Stomach (tissue), 9 donors: ENCODE results near the gene DUSP6. TPM values are rescaled to one million over a fixed set of nuclear protein-coding genes. Genes with fewer than 3 reads are reported as not detected.
"Not testable (repeated sequence)": the region's sequence is repeated elsewhere in the genome, so short reads cannot be mapped to it uniquely, and the experiment has no call there.

Source experiments
- DNase-seq, 2 donors: peaks; one replicate each; pipeline versions ENCODE4 v3.0.0 to v3.0.0-alpha.2; 2013 to 2019
- H3K27ac ChIP-seq, 5 donors: fragments of 200-600 bp in 4 of 5; sonication (generic) in 4 of 5; one replicate each; pipeline ENCODE4 v1.5.1; 2013 to 2019; ENCODE audit warnings: mild to moderate bottlenecking in 1 of 5, moderate library complexity in 1 of 5
- H3K27me3 ChIP-seq, 3 donors: fragments of 200-600 bp; sonication (generic); one replicate each; pipeline ENCODE4 v1.5.1; 2017 to 2019; ENCODE audit warnings: mixed run types in 1 of 3
- H3K36me3 ChIP-seq, 4 donors: fragments of 200-600 bp; sonication (generic); 1 replicate in 3 of 4; 2 replicates in 1 of 4; pipeline ENCODE4 v1.5.1; 2016 to 2019
- H3K4me1 ChIP-seq, 4 donors: fragments of 200-600 bp; sonication (generic); one replicate each; pipeline ENCODE4 v1.5.1; 2016 to 2019
- H3K4me3 ChIP-seq, 4 donors: fragments of 200-600 bp; sonication (generic) in 3 of 4; one replicate each; pipeline ENCODE4 v1.5.1; 2016 to 2019; ENCODE audit warnings: mild to moderate bottlenecking in 1 of 4
- H3K9me3 ChIP-seq, 4 donors: fragments of 200-600 bp; sonication (generic); one replicate each; pipeline ENCODE4 v1.5.1; 2016 to 2019
- CTCF ChIP-seq, 7 experiments: fragments of 450-650 bp in 4 of 7; fragments of 200-600 bp in 3 of 7; sonication (generic) in 3 of 7; IDR thresholded peaks; one replicate each; pipeline ENCODE4 v1.5.1; 2016 to 2019; ENCODE audit warnings: antibody characterized with exemption in 7 of 7, control low read depth in 2 of 7, mild to moderate bottlenecking in 1 of 7
- EP300 ChIP-seq: sonication (generic); formaldehyde crosslinking; IDR thresholded peaks from one replicate; pipeline ENCODE4 v1.6.1; 2017; ENCODE audit warnings: antibody characterized with exemption
- POLR2A ChIP-seq, 4 donors: fragments of 450-650 bp; IDR thresholded peaks; one replicate each; pipeline ENCODE4 v1.6.1; 2016; ENCODE audit warnings: antibody characterized with exemption in 4 of 4, control low read depth in 2 of 4, mild to moderate bottlenecking in 1 of 4, moderate library complexity in 1 of 4
- POLR2AphosphoS5 ChIP-seq, 3 donors: sonication (generic); formaldehyde crosslinking; IDR thresholded peaks; one replicate each; pipeline ENCODE4 v1.6.1; 2016; ENCODE audit warnings: antibody characterized with exemption in 3 of 3
- WGBS, 5 donors: extraction: QIAGEN DNeasy Blood & Tissue Kit in 3 of 5; methylation state at CpG; one replicate each; pipeline versions ENCODE4 v1.1.5 to v1.1.7; 2013 to 2018; 5-methylcytosine and 5-hydroxymethylcytosine counted together
- intact Hi-C: fragments of 100-400 bp; cut with DNase I; formaldehyde crosslinking; loops from one replicate; pipeline ENCODE4 v1.15.1; 2023; ENCODE audit warnings: low total_unique reads
- polyA plus RNA-seq, 3 donors: library from polyadenylated mRNA; stranded (reverse); fragments of 200-250 nt; gene quantifications; one replicate each; pipeline ENCODE4 v1.2.3, GENCODE V29; 2013
- total RNA-seq, 5 donors: library from RNA; depleted of rRNA; stranded (reverse); fragments of >200 nt; gene quantifications; one replicate each; pipeline versions ENCODE4 v1.1.0 to v1.2.3, GENCODE V29; 2014 to 2016
- donor health status: healthy with polysubstance abuse.
- donor health status: Bipolar disorder and iron deficiency.
- donor health status: healthy.

DUSP6 gene
- total and polyA plus RNA-seq, 8 donors = 11.3 to 105 (median 27.6) TPM

- no peak for TF ChIP-seq POLR2A (IDR thresholded peaks at IDR 0.05)
- TF ChIP-seq EP300 = no peak
- no peak for TF ChIP-seq CTCF (IDR thresholded peaks at IDR 0.05)
- Histone ChIP-seq H3K27ac (peak overlapping the region in 1 of 5 donors; percentile 2), H3K9me3 (no peaks in the 10 kb centered on the region), H3K4me1 (peaks cover 23 to 46% (median 27%) of the 10 kb centered on the region in 4 donors), H3K4me3 (no peak overlapping the region), H3K36me3 (peaks cover 0 to 10% (median 4%) of the 10 kb centered on the region in 4 donors), H3K27me3 (no peaks in the 10 kb centered on the region)
- WGBS, 5 donors = 76 to 83% (median 81%) methylated on average over 10 of the region's 10 CpGs
- DNase-seq = no peak
- intact Hi-C loops = no loop called here
These were observed 8.0 kb downstream of the DUSP6 start for GRCh38 chr12:89344043-89344861.

GRCh38 chr12:89343127-89343526 lies 9.2 kb downstream of the DUSP6 start:
- peaks cover 0 to under 1% (median 0%) of the 10 kb centered on the region in 4 donors for H3K36me3 ChIP-seq
- H3K27ac ChIP-seq = no peak overlapping the region
- intact Hi-C loops = no loop called here
- no peaks in the 10 kb centered on the region for H3K9me3 ChIP-seq
- H3K4me1 ChIP-seq = peaks cover 19 to 34% (median 23%) of the 10 kb centered on the region in 4 donors
- no peak overlapping the region for H3K4me3 ChIP-seq
- 64 to 82% (median 69%) methylated on average over 3 of the region's 3 CpGs for WGBS, 5 donors
- peak in 1 of 2 donors; percentile 22 for DNase-seq
- no peak for TF ChIP-seq EP300
- H3K27me3 ChIP-seq = no peaks in the 10 kb centered on the region

GRCh38 chr12:89340861-89341260 lies 11.4 kb downstream of the DUSP6 start:
- intact Hi-C loops = no loop called here
- H3K27ac ChIP-seq = no peak overlapping the region
- DNase-seq = no peak
- no peaks in the 10 kb centered on the region for H3K27me3 ChIP-seq
- H3K36me3 ChIP-seq = no peaks in the 10 kb centered on the region
- H3K4me1 ChIP-seq = peaks cover 3 to 12% (median 8%) of the 10 kb centered on the region in 4 donors
- TF ChIP-seq POLR2AphosphoS5 (IDR thresholded peaks at IDR 0.05) = no peak
- no peak for TF ChIP-seq EP300
- no peak for TF ChIP-seq CTCF (IDR thresholded peaks at IDR 0.05)
- no peak for TF ChIP-seq POLR2A (IDR thresholded peaks at IDR 0.05)
- whole genome bisulfite sequencing, 5 donors = 85 to 100% (median 93%) methylated on average over 1 of the region's 1 CpG
- no peak overlapping the region for H3K4me3 ChIP-seq
- no peaks in the 10 kb centered on the region for H3K9me3 ChIP-seq

- 72 to 90% (median 88%) methylated on average over 10 of the region's 10 CpGs for WGBS, 5 donors
- no peaks in the 10 kb centered on the region for H3K4me1 ChIP-seq
- no peak for TF ChIP-seq EP300
- TF ChIP-seq CTCF (IDR thresholded peaks at IDR 0.05) = no peak
- no peak for TF ChIP-seq POLR2A (IDR thresholded peaks at IDR 0.05)
- no peak for TF ChIP-seq POLR2AphosphoS5 (IDR thresholded peaks at IDR 0.05)
These were observed 12.8 kb downstream of the DUSP6 start for GRCh38 chr12:89339526-89339925.

GRCh38 chr12:89337136-89337535 lies 15.2 kb downstream of the DUSP6 start:
- WGBS, 5 donors = 82 to 88% (median 85%) methylated on average over 4 of the region's 4 CpGs
- H3K27ac ChIP-seq, H3K27me3 ChIP-seq, H3K36me3 ChIP-seq, H3K4me3 ChIP-seq, H3K9me3 ChIP-seq, intact Hi-C loops, H3K4me1 ChIP-seq, DNase-seq: not testable (repeated sequence)

More at GRCh38 chr12:89339526-89339925, 12.8 kb downstream of the DUSP6 start:
- Histone ChIP-seq H3K27me3 (no peaks in the 10 kb centered on the region), H3K4me3 (no peak overlapping the region), H3K36me3 (no peaks in the 10 kb centered on the region), H3K27ac (no peak overlapping the region), H3K9me3 (no peaks in the 10 kb centered on the region)
- intact Hi-C loops = no loop called here
- peak in 1 of 2 donors; percentile 31 for DNase-seq
